Activated gamma-delta T cell (primary cell): ENCODE data around the gene ADGRG1.

Experiments used
- DNase-seq: peaks from one replicate; lab custom pipeline; 2025; lab: John Stamatoyannopoulos, UW

The ADGRG1 gene

GRCh38 chr16:57606147-57606846 is 22.1 kb upstream of the ADGRG1 start:
- no peak for DNase-seq

- no peak for DNase-seq
Measured at GRCh38 chr16:57606847-57607501, 21.5 kb upstream of the ADGRG1 start.

- no peak for DNase-seq
Measured at GRCh38 chr16:57607676-57608461, 20.6 kb upstream of the ADGRG1 start.

GRCh38 chr16:57608462-57609113 is 19.8 kb upstream of the ADGRG1 start:
- no peak for DNase-seq

- DNase-seq = no peak
Measured at GRCh38 chr16:57609541-57610401, 18.7 kb upstream of the ADGRG1 start.

- no peak for DNase-seq
Measured at GRCh38 chr16:57610611-57611010, 17.8 kb upstream of the ADGRG1 start.

- DNase-seq = no peak
Measured at GRCh38 chr16:57611181-57611580, 17.2 kb upstream of the ADGRG1 start.

GRCh38 chr16:57611706-57612105 is 16.7 kb upstream of the ADGRG1 start:
- no peak for DNase-seq

GRCh38 chr16:57612494-57612893 is 15.9 kb upstream of the ADGRG1 start:
- DNase-seq = no peak

- no peak for DNase-seq
Measured at GRCh38 chr16:57613514-57613913, 14.9 kb upstream of the ADGRG1 start.

GRCh38 chr16:57614536-57614935 is 13.9 kb upstream of the ADGRG1 start:
- no peak for DNase-seq

- no peak for DNase-seq
Measured at GRCh38 chr16:57614944-57615343, 13.5 kb upstream of the ADGRG1 start.

- DNase-seq = no peak
Measured at GRCh38 chr16:57615813-57616212, 12.6 kb upstream of the ADGRG1 start.

GRCh38 chr16:57616241-57616640 is 12.2 kb upstream of the ADGRG1 start:
- no peak for DNase-seq

GRCh38 chr16:57616876-57617275 is 11.6 kb upstream of the ADGRG1 start:
- no peak for DNase-seq

- no peak for DNase-seq
Measured at GRCh38 chr16:57617604-57618111, 10.8 kb upstream of the ADGRG1 start.

GRCh38 chr16:57618296-57619132 is 9.9 kb upstream of the ADGRG1 start:
- no peak for DNase-seq

- DNase-seq = no peak
Measured at GRCh38 chr16:57619133-57619605, 9.3 kb upstream of the ADGRG1 start.

GRCh38 chr16:57619606-57620334 is 8.7 kb upstream of the ADGRG1 start:
- no peak for DNase-seq
